Measurements from ENCODE around the gene DPYD.

Gene DPYD

GRCh38 chr1:97603776-97604175, 317.1 kb downstream of the DPYD start:
- no peak for DNase-seq

GRCh38 chr1:97603218-97603617, 317.6 kb downstream of the DPYD start:
- DNase-seq = no peak

GRCh38 chr1:97599447-97599846, 321.4 kb downstream of the DPYD start:
- no peak for DNase-seq

DNA sequence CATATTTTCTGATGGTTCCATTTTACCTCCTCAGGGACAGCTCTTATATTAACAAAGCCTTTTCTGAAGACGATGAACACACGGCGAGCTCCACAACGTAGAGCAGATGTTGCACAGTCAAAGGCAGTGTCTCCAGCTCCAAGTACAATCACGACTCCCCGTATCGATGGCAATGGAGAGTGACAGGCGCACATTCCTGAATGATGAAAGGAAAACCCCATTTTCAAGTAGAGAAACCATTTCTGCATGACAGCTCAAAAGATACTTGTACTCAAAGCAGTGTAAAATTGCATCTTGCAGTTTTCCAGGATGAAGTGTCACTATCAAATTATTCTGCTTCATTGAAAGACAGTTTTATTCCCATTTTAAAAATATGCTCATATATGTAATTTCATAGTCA, 327.6 kb downstream of the DPYD start:
- DNase-seq = no peak

GRCh38 chr1:97588772-97589171, 332.1 kb downstream of the DPYD start:
- no peak for DNase-seq

DNA sequence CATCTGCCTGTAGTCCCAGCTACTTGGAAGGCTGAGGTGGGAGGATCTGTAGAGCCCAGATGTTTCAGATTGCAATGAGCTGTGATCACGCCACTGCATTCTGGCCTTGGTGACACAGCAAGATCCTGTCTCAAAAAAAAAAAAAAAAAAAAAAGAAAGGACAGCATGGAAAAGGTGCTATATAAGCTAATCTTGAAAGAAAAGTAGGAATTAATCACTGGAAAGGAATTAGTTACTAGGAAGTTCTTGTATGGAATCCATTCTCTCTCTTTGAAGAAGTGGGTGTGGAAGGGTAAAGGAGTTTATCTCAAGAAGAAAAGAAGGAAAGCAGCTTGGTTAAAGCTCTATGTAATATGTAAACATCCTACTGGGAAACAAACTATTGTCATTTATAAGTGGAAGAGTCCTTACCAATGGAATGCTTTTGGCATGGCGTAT, 339.2 kb downstream of the DPYD start:
- no peak for DNase-seq

GRCh38 chr1:97577613-97578012, 343.2 kb downstream of the DPYD start:
- DNase-seq = no peak

DNA sequence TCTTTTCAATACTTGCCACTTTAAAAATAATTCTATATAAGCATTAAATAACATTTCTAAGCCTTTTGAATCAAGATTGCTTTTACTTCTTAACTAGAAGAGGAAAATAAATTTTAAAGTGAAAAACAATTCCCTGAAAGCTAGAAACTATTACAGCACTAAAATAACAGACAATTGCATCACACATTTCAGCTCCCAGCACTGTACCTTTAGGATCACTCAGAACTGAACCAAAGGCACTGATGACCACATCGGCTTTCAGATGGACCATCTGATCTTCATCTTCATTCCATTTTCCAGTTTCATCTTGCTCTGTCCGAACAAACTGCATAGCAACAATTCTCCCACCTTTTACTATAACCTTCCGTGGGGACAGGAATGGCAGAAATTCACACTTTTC, 347.3 kb downstream of the DPYD start:
- no peak for DNase-seq

GRCh38 chr1:97572561-97572960, 348.3 kb downstream of the DPYD start:
- no peak for DNase-seq

DNA sequence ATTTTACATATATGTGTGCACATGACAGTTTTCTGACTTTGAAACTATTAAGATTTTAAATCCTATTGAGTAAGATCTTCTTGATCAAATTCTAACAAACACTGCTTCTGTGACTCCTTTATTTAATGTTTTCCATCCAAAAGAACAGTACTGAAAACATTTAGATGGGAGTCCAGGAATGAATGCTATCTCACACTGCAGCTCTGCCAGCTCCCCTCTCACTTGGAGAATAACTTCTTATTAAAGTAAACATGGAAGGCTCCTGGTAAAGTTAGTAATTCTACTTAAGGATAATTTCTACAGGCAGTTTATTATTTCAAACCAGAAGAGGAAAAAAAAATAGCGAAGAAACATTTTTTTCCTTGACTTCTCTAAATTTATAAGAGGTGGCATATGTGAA, 349.1 kb downstream of the DPYD start:
- no peak for DNase-seq

GRCh38 chr1:97570691-97571090, 350.1 kb downstream of the DPYD start:
- DNase-seq = no peak

GRCh38 chr1:97567000-97567749, 353.7 kb downstream of the DPYD start:
- DNase-seq = no peak

DNA sequence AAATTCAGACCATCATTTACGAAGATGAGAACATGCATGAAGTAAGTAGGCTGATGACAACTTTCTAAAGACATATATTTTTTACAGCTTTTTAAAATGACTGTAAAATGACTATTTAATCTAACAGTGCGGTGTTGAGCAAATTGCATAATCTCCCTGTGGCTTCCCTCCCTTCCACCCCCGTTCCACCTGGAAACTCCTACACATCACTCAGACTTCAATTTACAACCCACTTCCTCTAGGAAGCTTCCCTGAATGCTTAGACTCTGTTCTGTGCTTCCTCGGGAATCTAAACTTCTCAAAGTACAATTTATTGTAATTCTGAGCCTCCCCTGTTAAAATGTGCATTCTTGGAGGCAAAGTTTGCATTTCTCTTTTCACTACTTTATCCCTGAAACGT, 354.9 kb downstream of the DPYD start:
- no peak for DNase-seq

DNA sequence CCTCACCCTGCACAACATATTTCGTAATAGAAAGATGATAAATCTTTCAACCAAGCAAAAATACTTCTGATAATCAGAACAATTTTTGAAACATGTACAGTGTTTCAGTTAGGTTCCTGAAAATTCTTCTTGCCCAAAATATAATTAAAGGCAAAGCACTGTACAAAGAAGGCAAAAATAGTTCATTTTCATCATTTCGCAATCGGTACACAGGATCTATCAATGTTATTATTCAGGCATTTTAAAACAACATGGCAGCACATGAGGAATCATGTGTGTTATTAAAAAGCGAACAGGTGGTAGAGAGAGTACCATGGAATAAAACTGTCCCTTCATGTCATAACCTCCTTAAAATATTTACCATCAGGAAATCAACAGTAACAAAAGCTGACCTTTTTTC, 356.9 kb downstream of the DPYD start:
- DNase-seq = no peak

DNA sequence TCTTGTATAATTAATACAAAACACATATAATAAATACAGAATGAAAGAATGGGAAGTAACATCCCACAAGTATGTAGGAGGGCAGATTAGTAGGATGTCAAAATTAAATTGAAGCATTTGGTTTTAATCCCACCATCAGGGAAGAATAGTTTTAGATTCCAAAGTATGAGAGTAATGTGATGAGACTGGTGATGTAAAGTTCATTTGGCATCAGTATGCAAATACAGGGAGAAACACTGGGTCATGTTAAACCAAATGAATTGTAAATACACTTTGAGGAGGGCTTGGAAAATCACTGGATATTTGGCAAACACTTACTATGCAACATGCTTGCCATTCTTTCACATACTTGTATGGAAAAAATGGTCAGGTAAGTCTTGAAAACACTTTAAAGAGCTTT, 358.8 kb downstream of the DPYD start:
- no peak for DNase-seq

DNA sequence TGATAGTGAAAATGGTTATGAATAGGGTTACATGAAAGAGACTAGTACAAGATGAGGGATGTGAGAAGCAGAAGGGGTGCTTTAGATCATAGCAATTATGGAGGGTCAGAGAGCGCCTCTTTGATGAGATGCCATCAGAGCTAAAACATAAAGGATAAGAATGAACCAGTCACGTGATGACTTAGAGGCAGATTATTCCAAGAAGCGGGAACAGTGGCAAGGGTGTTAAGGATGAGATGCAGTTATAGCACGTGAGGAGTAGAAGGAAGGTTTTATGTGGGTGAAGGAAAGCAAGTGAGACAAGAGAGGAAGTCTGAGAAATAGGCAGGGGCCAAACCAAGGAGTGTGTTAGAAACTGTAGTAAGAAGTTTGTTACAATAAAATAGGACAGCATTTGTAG, 360.1 kb downstream of the DPYD start:
- no peak for DNase-seq

GRCh38 chr1:97553971-97554370, 366.9 kb downstream of the DPYD start:
- no peak for DNase-seq

DNA sequence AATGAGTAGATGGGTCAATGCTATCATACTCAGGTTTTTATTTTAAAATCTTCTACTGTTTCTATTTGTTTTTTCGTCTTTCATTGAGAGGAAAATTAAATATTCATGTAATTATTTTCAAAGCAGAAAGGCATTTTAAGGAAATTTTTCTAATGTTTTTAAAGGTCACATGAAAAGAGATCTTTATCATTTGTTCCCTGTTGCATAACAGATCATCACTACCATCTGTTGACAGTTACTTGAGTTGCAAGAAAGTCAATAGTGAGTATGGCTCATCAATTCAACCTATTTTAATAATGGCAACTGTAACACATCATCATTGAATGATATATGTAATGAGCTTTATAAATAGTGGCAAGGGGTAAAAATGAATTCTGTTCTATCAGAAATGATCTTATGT, 369.7 kb downstream of the DPYD start:
- DNase-seq = no peak

GRCh38 chr1:97545446-97545845, 375.4 kb downstream of the DPYD start:
- no peak for DNase-seq

DNA sequence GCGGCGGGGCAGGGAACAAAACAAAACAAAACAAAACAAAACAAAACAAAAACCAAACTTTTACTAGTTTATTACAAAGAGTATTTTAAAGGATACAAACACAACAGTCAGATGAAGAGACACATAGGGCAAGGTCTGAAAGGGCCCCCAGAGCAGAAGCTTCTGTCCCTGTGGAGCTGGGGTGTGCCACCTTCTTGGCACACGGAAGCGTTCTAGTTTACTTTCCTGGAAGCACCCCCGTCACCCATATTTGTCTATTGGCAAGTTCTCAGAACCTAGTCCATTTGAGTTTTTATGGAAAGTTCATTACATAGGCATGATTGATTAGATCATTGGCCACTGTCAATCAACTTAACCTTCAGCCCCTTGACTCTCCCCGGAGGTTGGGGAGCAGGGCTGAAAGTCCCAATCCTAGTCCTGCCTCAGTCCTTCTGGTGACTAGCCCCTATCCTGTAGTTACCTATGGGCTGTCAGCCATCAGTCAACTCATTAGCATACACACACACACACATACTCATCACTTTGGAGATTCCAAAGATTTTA, 380.4 kb downstream of the DPYD start:
- no peak for DNase-seq

GRCh38 chr1:97538113-97538512, 382.7 kb downstream of the DPYD start:
- no peak for DNase-seq

GRCh38 chr1:97533358-97533757, 387.5 kb downstream of the DPYD start:
- no peak for DNase-seq

DNA sequence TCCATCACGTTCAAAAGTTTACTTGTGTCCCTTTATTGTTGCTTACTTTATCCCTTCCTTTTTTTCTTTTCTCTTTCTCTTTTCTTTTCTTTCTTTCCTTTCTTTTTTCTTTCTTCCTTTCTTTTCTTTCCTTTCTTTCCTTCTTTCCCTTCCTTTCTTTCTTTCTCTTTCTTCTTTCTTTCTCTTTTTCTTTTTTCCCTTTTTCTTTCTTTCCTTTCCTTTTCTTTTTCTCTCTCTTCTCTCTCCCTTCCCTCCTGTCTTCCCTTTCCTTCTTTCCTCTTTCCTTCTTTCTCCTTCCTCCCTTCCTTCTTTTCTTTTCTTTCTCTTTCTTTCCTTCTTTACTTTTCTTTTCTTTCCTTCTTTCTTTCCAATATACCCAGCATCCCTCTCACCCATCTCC, 391.2 kb downstream of the DPYD start:
- no peak for DNase-seq

GRCh38 chr1:97524211-97524610, 396.6 kb downstream of the DPYD start:
- DNase-seq = no peak

- no peak for DNase-seq
Observed at GRCh38 chr1:97516588-97516987, 404.2 kb downstream of the DPYD start.

Data from Kasumi-1 (cell line).